GF-D8 (cell line): Measurements from ENCODE around the gene HSD17B3.
"Not testable (repeated sequence)": the region's sequence is repeated elsewhere in the genome, so short reads cannot be mapped to it uniquely, and the experiment has no call there.

ENCODE experiments used
- DNase-seq: peaks from one replicate; lab custom pipeline; 2025; lab: John Stamatoyannopoulos, UW

Gene HSD17B3

GRCh38 chr9:96236337-96236736 is 65.6 kb downstream of the HSD17B3 start:
- not testable (repeated sequence) for DNase-seq

- peak; percentile 12 for DNase-seq
Measured at GRCh38 chr9:96232539-96233241, 69.3 kb downstream of the HSD17B3 start.

DNA sequence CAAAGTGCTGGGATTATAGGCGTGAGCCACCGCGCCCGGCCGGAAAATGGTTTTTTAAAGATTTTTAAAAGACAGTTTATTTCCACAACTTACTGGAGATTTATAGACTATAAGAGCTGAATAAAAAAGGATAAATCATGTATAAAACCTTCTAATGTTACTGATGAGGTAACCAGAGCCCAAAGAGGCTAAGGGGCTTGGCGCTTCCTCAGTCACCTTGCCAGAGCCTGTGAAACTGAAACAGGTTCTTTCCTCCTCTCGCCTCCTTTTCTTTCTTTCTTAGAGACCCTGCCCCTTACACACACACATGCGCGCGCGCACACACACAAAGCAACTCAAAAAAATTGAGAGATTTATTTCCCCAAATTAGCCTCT is 69.8 kb downstream of the HSD17B3 start:
- DNase-seq, result no peak

DNA sequence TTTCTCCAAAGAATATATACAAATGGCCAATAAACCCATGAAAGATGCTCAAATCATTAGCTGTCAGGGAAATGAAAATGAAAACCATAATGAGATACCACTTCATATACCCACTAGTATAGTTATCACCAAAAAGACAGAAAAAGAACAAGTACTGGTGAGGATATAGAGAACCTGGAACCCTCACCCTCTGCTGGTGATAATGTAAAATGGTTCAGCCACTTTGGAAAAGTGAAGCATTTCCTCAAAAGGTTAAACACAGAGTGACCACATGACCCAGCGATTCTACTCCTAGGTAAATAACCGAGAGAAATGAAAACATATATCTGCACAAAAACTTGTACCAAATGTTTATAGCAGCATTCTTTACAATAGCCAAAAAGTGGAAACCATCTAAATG is 72.0 kb downstream of the HSD17B3 start:
- no peak for DNase-seq

DNA sequence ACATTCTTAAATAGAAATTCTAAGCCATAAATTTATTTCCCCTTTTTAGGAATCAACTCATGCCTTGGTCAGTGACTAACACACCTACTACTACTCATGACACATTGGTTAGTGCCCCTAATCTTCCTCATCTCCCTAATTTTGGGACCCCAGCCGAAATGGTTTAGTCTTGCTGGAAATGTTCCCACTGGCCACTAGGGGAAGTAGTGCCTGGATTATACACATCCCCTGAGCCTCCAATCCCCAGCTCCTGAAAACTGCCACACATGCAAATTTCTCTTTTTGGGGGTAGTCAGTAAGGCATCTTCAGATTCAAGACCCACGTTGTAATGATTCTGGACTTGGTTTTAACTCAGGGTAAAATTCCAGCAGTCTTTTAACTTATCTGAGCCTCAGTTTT is 79.8 kb downstream of the HSD17B3 start:
- no peak for DNase-seq

GRCh38 chr9:96219900-96220257 is 82.1 kb downstream of the HSD17B3 start:
- DNase-seq, result no peak

DNA sequence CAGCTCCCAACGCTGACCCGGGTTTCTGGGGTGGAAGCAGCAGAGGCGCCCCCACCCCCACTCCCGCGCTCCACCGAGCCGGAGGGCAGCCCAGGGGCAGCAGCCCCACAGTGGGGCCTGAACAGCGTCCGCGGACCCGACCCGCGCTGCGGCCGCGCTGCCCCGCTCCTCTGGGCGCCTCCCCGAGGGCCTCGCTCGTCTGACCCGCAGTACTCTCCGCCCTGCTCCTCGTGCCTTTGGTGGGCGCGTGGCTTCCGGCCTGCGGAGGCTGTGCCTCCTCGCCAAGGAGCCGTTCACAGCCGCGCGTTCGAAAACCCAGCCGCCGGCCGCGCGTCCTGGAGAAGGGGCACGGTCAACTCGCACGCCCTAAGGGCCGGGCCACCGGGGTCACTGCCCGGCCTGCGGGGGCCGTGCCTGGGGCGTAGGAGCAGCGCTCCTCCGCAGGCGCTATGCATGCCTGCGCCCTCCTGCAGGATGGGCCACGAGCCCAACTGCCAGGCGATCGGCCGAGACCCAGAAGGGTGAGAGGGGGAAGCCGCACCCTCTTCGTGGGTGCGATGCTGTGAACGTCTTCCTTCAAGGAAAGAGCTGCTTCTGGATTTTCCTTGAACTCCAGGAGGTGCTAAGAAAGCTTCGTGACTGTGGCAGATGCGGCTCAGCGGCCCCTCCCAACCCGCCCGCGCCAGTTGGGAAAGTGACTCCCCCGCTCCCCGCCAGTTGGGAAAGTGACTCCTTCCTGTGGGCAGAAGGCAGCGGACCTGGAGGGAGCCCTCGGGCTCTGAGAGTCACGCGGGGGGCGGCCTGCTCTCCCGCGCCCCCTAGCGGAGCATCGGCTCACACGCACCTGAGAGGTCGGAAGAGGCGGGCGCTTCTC is 82.7 kb downstream of the HSD17B3 start:
- DNase-seq, result no peak

DNA sequence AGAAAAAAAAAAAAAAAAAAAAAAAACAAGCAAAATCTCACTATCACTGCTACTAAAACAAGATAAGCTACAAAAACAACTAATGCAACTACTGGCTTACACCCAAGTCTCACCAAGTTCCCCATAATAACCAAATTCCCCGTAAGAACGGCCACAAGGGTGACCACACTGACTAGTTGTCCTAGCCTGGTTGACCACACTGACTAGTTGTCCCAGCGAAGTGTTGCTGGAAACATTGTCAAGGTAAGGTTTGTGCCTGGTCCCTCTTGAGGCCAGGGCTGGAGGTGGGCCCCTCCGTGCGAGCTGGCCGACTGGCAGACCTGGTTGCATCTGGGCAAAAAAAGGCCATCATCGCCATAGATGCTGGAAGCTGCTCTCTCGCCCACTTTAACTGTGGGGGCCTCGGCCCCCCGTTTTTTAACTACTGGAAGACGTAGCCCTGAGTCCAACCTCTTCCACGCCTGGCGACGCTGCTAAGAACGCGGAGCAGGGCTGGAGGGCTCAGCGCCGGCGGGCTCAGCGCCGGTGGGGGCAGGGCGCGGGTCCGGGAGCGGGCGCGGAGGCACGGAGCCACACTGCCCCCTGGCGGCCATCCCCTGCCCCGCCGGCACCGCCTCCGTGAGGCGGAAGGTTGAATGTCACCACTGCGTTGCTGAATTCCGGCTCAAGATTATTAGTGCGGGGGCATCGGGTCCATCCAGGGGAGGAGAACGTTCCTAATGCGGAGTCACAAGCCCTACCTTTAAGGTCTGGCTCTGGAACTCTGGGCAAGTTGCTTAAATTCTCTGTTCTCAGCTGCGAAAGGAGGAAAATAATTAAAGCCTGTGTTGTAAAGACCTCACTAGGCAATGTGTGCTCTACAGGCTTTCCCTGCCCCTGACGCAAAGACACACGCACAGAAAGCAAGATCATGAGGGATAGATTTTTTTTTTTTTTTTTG is 84.0 kb downstream of the HSD17B3 start:
- DNase-seq, result no peak

- DNase-seq, result no peak
Measured at GRCh38 chr9:96217294-96217707, 84.7 kb downstream of the HSD17B3 start.

DNA sequence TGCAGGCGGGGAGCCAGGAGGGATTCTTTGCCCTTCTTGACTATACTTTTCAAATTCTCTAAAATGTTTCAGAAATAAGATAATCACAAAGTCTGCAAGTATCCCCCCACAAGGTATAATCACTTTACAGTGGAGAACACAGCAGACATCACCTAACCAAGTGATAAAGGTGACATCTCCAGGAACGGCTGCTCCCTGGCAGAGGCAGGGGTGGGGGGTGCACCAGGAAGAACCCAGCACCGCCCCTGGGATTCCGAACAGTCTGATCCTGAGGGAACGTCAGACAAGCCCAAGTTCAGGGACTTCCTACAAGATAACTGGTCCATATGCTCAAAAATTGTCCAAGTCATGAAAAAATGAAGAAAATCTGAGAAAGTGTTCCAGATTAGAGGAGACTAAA is 85.4 kb downstream of the HSD17B3 start:
- DNase-seq, result no peak

DNA sequence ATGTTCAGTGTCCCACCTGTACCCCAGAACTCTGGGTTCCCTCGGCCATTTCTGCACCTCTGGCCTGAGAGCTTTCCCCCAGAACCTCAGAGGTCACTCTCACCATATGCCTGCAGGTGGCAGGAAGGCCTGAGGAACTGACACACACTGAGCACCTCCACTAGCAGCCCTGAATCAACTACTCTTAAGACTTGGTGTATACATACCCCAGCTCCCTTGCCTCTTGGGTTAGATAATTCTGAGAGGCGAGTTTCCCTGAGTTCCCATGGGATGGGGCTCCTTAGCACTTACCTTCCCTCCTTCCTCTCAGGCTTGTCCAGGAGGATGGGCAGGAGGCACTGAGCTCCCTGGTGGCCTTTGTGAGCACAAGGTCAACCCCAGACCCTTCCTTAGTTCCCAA is 86.1 kb downstream of the HSD17B3 start:
- no peak for DNase-seq

- DNase-seq, result no peak
Measured at GRCh38 chr9:96214635-96215034, 87.3 kb downstream of the HSD17B3 start.

- no peak for DNase-seq
Measured at GRCh38 chr9:96209407-96210271, 92.3 kb downstream of the HSD17B3 start.

DNA sequence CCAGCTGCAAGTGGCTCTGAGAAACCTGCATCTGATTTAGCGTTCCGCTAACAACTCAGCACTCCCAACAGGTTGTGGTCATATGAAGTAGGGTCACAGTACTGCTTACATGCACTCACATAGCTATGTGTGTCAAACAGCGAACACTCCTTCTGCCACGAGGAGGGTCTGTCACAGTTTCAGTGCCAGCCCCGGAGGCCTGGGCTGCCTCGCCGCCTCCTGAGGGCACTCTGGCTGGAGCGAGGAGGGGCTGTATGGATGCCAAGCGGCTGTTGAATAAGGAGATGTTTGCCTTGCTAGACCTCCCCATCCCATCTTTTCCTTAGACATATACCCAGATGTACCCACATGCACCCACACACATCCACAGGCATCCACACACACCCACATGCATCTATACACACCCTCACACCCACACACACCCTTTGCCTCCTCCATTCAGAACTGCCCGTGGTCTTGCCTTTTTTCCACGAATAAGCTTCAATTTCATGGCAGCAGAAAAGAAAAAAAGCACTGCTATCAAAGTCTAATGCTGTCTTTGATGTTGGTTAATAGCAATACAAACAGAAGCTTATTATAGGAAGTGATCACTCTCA is 95.7 kb downstream of the HSD17B3 start:
- DNase-seq, result no peak

DNA sequence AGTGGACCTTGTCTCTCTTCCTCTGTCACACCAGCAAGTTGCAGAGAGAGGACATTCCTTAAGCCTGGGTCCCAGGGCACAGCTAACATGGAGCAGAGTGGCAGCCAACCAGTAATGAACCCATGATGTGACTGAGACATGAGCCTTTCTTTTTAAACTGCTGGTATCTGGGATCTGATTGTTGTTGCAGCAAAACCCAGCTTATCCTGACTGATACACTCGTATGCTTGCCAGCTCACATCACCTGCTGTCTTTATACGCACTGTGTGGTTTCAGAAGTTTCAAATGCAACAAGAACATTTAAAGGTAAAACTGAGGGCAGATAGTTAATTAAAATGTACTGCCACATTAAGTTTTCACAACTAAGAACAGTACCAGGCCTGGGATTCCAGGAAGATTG is 97.1 kb downstream of the HSD17B3 start:
- DNase-seq, result no peak

- DNase-seq, result no peak
Measured at GRCh38 chr9:96203867-96204501, 98.0 kb downstream of the HSD17B3 start.

GRCh38 chr9:96202971-96203780 is 98.8 kb downstream of the HSD17B3 start:
- DNase-seq, result no peak

GRCh38 chr9:96201140-96201539 is 100.8 kb downstream of the HSD17B3 start:
- DNase-seq, result no peak

DNA sequence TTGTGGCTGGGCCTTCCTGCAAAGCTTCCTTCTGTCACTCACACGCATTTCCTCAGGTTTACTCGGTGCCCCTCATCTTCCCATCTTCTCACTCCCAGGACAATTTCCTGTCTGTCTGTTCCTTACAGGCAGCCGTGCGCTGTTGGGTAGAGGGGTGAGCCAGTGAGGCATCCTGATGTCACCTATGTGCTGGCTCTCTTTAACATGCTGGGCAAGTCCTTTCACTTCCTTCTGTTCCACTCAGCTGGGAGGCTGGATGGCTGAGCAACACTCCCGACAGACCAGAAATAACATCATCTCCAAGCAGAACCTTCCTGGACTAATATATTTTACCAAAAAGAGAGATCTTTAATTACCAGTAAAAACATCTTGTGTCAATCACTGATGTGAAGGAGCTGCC is 103.0 kb downstream of the HSD17B3 start:
- no peak for DNase-seq

GRCh38 chr9:96195541-96195940 is 106.4 kb downstream of the HSD17B3 start:
- DNase-seq, result no peak
